Hepatocyte (in vitro differentiated cells): ENCODE results near the gene CYTH1. TPM values are rescaled to one million over a fixed set of nuclear protein-coding genes. Genes with fewer than 3 reads are reported as not detected.

Experiments
- DNase-seq: peaks from one replicate; pipeline ENCODE4 v3.0.0-alpha.2; 2016; ENCODE audit warnings: low spot score
- H2AFZ ChIP-seq: fragments of 200-600 bp; sonication (generic); 2 replicates; pipeline ENCODE4 v1.6.0; 2016; ENCODE audit warnings: antibody characterized with exemption, mild to moderate bottlenecking
- H3K27ac ChIP-seq: fragments of 200-600 bp; sonication (generic); 2 replicates; pipeline ENCODE4 v1.5.1; 2016; ENCODE audit warnings: mild to moderate bottlenecking
- H3K27me3 ChIP-seq: fragments of 200-600 bp; sonication (generic); 2 replicates; pipeline ENCODE4 v1.6.1; 2016
- H3K36me3 ChIP-seq: fragments of 200-600 bp; sonication (generic); replicated peaks from 2 replicates; pipeline ENCODE4 v1.5.1; 2016; ENCODE audit warnings: low read depth; ENCODE audit not compliant: insufficient read depth
- H3K4me1 ChIP-seq: fragments of 200-600 bp; sonication (generic); 2 replicates; pipeline ENCODE4 v1.5.1; 2016; ENCODE audit warnings: mild to moderate bottlenecking, moderate library complexity; ENCODE audit not compliant: insufficient read depth
- H3K4me2 ChIP-seq: fragments of 200-600 bp; sonication (generic); 2 replicates; pipeline ENCODE4 v1.6.0; 2016
- H3K4me3 ChIP-seq: fragments of 200-600 bp; sonication (generic); 2 replicates; pipeline ENCODE4 v1.5.1; 2016; ENCODE audit warnings: mild to moderate bottlenecking
- H3K79me2 ChIP-seq: fragments of 200-600 bp; sonication (generic); 2 replicates; pipeline ENCODE4 v1.6.0; 2017; ENCODE audit warnings: mild to moderate bottlenecking
- H3K9me2 ChIP-seq: fragments of 200-600 bp; sonication (generic); replicated peaks from 2 replicates; pipeline ENCODE4 v1.6.0; 2017; ENCODE audit warnings: mild to moderate bottlenecking; ENCODE audit not compliant: insufficient read depth
- H3K9me3 ChIP-seq: fragments of 200-600 bp; sonication (generic); 2 replicates; pipeline ENCODE4 v1.5.1; 2016; ENCODE audit warnings: low read depth, mild to moderate bottlenecking
- H4K20me1 ChIP-seq: fragments of 200-600 bp; sonication (generic); 2 replicates; pipeline ENCODE4 v1.6.0; 2016; ENCODE audit warnings: mild to moderate bottlenecking; ENCODE audit not compliant: insufficient read depth, poor library complexity, severe bottlenecking
- CTCF ChIP-seq: fragments of 200-600 bp; sonication (generic); IDR thresholded peaks from 2 replicates; pipeline ENCODE4 v1.5.1; 2016; ENCODE audit warnings: antibody characterized with exemption, mild to moderate bottlenecking; ENCODE audit not compliant: poor library complexity
- EZH2 ChIP-seq: fragments of 200-600 bp; sonication (generic); IDR thresholded peaks from 2 replicates; pipeline ENCODE4 v1.6.1; 2016; ENCODE audit warnings: antibody characterized with exemption, mild to moderate bottlenecking, borderline replicate concordance
- EZH2phosphoT487 ChIP-seq: fragments of 200-600 bp; sonication (generic); IDR thresholded peaks from one replicate; pipeline ENCODE4 v1.6.1; 2018; ENCODE audit warnings: antibody characterized with exemption, mild to moderate bottlenecking, low read depth, moderate library complexity; ENCODE audit not compliant: unreplicated experiment, severe bottlenecking
- whole genome bisulfite sequencing: methylation state at CpG from one replicate; pipeline ENCODE4 v1.1.6; 2016; ENCODE audit warnings: low lambda C conversion rate; ENCODE audit errors: missing lambda C conversion rate; 5-methylcytosine and 5-hydroxymethylcytosine counted together
- polyA plus RNA-seq: library from polyadenylated mRNA; unstranded; fragments of >200 nt; fragmentation: Nextera tagmentation; extraction: Ambion mirVana; gene quantifications from 2 replicates; pipeline ENCODE4 v1.2.1, GENCODE V29; 2016
- total RNA-seq: library from RNA; depleted of rRNA; stranded (reverse); fragments of >200 nt; gene quantifications from 2 replicates; pipeline ENCODE4 v1.2.3, GENCODE V29; 2014

CYTH1 gene
- total and polyA plus RNA-seq, 2 experiments from 2014 or later, result 38.5 to 44.4 TPM

- peaks cover 76% of the 10 kb centered on the region for H3K79me2 ChIP-seq
These were observed 20.2 kb downstream of the CYTH1 start for GRCh38 chr17:78761789-78762406.

GRCh38 chr17:78759969-78760352 lies 22.1 kb downstream of the CYTH1 start:
- H3K79me2 ChIP-seq, result peaks cover 82% of the 10 kb centered on the region
- WGBS, result 96% methylated on average over 5 of the region's 5 CpGs
- H3K9me2 ChIP-seq, result no peaks in the 10 kb centered on the region
- no peak overlapping the region for H3K4me3 ChIP-seq
- H3K4me2 ChIP-seq, result no peak overlapping the region
- H4K20me1 ChIP-seq, result peaks cover 2% of the 10 kb centered on the region
- DNase-seq, result no peak
- TF ChIP-seq EZH2phosphoT487, result no peak
- TF ChIP-seq EZH2, result no peak
- no peak for TF ChIP-seq CTCF
- no peaks in the 10 kb centered on the region for H3K9me3 ChIP-seq
- H3K27me3 ChIP-seq, result no peaks in the 10 kb centered on the region
- H3K4me1 ChIP-seq, result peaks cover 18% of the 10 kb centered on the region
- no peaks in the 10 kb centered on the region for H3K36me3 ChIP-seq
- H2AFZ ChIP-seq, result no peak overlapping the region
- peak overlapping the region; percentile 32 for H3K27ac ChIP-seq

More at GRCh38 chr17:78761789-78762406, 20.2 kb downstream of the CYTH1 start:
- no peak overlapping the region for H3K4me2 ChIP-seq
- peaks cover 8% of the 10 kb centered on the region for H4K20me1 ChIP-seq
- peaks cover 18% of the 10 kb centered on the region for H3K4me1 ChIP-seq
- H3K27ac ChIP-seq, result no peak overlapping the region
- H3K9me2 ChIP-seq, result no peaks in the 10 kb centered on the region
- no peaks in the 10 kb centered on the region for H3K9me3 ChIP-seq
- H2AFZ ChIP-seq, result no peak overlapping the region
- H3K36me3 ChIP-seq, result no peaks in the 10 kb centered on the region
- H3K4me3 ChIP-seq, result no peak overlapping the region
- TF ChIP-seq EZH2, result no peak
- TF ChIP-seq CTCF, result no peak
- no peak for TF ChIP-seq EZH2phosphoT487
- DNase-seq, result no peak
- no peaks in the 10 kb centered on the region for H3K27me3 ChIP-seq
- WGBS, result 71% methylated on average over 5 of the region's 5 CpGs

GRCh38 chr17:78759203-78759968 lies 22.7 kb downstream of the CYTH1 start:
- H3K9me2 ChIP-seq, result no peaks in the 10 kb centered on the region
- no peak overlapping the region for H2AFZ ChIP-seq
- TF ChIP-seq EZH2phosphoT487 (no peak), EZH2 (no peak), CTCF (no peak)
- H3K4me1 ChIP-seq, result peaks cover 18% of the 10 kb centered on the region
- H3K27ac ChIP-seq, result peak overlapping the region; percentile 32
- H3K36me3 ChIP-seq, result no peaks in the 10 kb centered on the region
- H3K27me3 ChIP-seq, result no peaks in the 10 kb centered on the region
- no peak overlapping the region for H3K4me3 ChIP-seq
- H4K20me1 ChIP-seq, result peaks cover 2% of the 10 kb centered on the region
- WGBS, result 84% methylated on average over 11 of the region's 11 CpGs
- H3K79me2 ChIP-seq, result peaks cover 82% of the 10 kb centered on the region
- DNase-seq, result peak; percentile 52
- no peak overlapping the region for H3K4me2 ChIP-seq
- H3K9me3 ChIP-seq, result no peaks in the 10 kb centered on the region
